H9 (cell line): Measurements from ENCODE around the gene GRID2. TPM values are rescaled to one million over a fixed set of nuclear protein-coding genes. Genes with fewer than 3 reads are reported as not detected.

Experiments
- DNase-seq: peaks from one replicate; pipeline ENCODE4 v3.0.0-alpha.2; 2017
- H2AFZ ChIP-seq: one replicate; pipeline ENCODE4 v1.6.1; 2013; ENCODE audit warnings: mild to moderate bottlenecking, low read length, control low read depth, moderate library complexity
- H2AK5ac ChIP-seq: 2 replicates; pipeline ENCODE4 v1.6.1; 2013; ENCODE audit warnings: low read length, control low read depth, mixed read lengths; ENCODE audit not compliant: insufficient read length
- H2BK120ac ChIP-seq: one replicate; pipeline ENCODE4 v1.6.1; 2013; ENCODE audit warnings: low read depth, mild to moderate bottlenecking, low read length, control low read depth, inconsistent platforms; ENCODE audit not compliant: poor library complexity, severe bottlenecking
- H2BK12ac ChIP-seq: 2 replicates; pipeline ENCODE4 v1.6.1; 2013; ENCODE audit warnings: low read length, control low read depth, mixed read lengths, low read depth; ENCODE audit not compliant: insufficient read length
- H2BK15ac ChIP-seq: 2 replicates; pipeline ENCODE4 v1.6.1; 2013; ENCODE audit warnings: low read depth, low read length, control low read depth
- H2BK20ac ChIP-seq: one replicate; pipeline ENCODE4 v1.6.1; 2013; ENCODE audit warnings: low read depth, mild to moderate bottlenecking, low read length, control low read depth, inconsistent platforms; ENCODE audit not compliant: poor library complexity, severe bottlenecking
- H2BK5ac ChIP-seq: 2 replicates; pipeline ENCODE4 v1.6.1; 2013; ENCODE audit warnings: low read length, control low read depth, mixed read lengths; ENCODE audit not compliant: insufficient read length
- H3K14ac ChIP-seq: 2 replicates; pipeline ENCODE4 v1.6.1; 2013; ENCODE audit warnings: low read length, control low read depth; ENCODE audit not compliant: insufficient read depth
- H3K18ac ChIP-seq: 2 replicates; pipeline ENCODE4 v1.6.1; 2013; ENCODE audit warnings: low read depth, mild to moderate bottlenecking, mixed read lengths, low read length, control low read depth; ENCODE audit not compliant: insufficient read length
- H3K23ac ChIP-seq: 2 replicates; pipeline ENCODE4 v1.6.1; 2013; ENCODE audit warnings: low read length, control low read depth, mixed read lengths, low read depth; ENCODE audit not compliant: insufficient read length
- H3K23me2 ChIP-seq: 2 replicates; pipeline ENCODE4 v1.6.1; 2013; ENCODE audit warnings: low read depth, mild to moderate bottlenecking, mixed read lengths, low read length, control low read depth; ENCODE audit not compliant: insufficient read length, poor library complexity, severe bottlenecking
- H3K27ac ChIP-seq: 2 replicates; pipeline ENCODE4 v1.5.1; 2013; ENCODE audit warnings: low read length, control low read depth, mixed read lengths, low read depth; ENCODE audit not compliant: insufficient read length
- H3K27me3 ChIP-seq: 2 replicates; pipeline ENCODE4 v1.6.1; 2013; ENCODE audit warnings: low read length, control low read depth, inconsistent platforms; ENCODE audit not compliant: insufficient read depth
- H3K4ac ChIP-seq: 2 replicates; pipeline ENCODE4 v1.6.1; 2013; ENCODE audit warnings: low read depth, mild to moderate bottlenecking, control low read depth, inconsistent platforms, low read length, moderate library complexity
- H3K4me1 ChIP-seq: 2 replicates; pipeline ENCODE4 v1.6.1; 2013; ENCODE audit warnings: low read length, control low read depth, inconsistent platforms; ENCODE audit not compliant: insufficient read depth
- H3K4me2 ChIP-seq: 2 replicates; pipeline ENCODE4 v1.6.1; 2013; ENCODE audit warnings: low read length, control low read depth, mixed read lengths; ENCODE audit not compliant: insufficient read length, insufficient read depth
- H3K56ac ChIP-seq: 2 replicates; pipeline ENCODE4 v1.6.1; 2013; ENCODE audit warnings: low read depth, mild to moderate bottlenecking, mixed read lengths, low read length, control low read depth; ENCODE audit not compliant: insufficient read length
- H3K79me1 ChIP-seq: 2 replicates; pipeline ENCODE4 v1.6.1; 2013; ENCODE audit warnings: low read depth, mild to moderate bottlenecking, moderate library complexity, low read length, control low read depth, inconsistent platforms; ENCODE audit not compliant: insufficient read depth, poor library complexity, severe bottlenecking
- H3K79me2 ChIP-seq: 2 replicates; pipeline ENCODE4 v1.6.1; 2013; ENCODE audit warnings: low read length, control low read depth, inconsistent platforms; ENCODE audit not compliant: insufficient read depth
- H3K9ac ChIP-seq: 2 replicates; pipeline ENCODE4 v1.6.1; 2013; ENCODE audit warnings: low read length, control low read depth, mixed read lengths; ENCODE audit not compliant: insufficient read length; ENCODE audit errors: extremely low read depth
- H3K9me3 ChIP-seq: one replicate; pipeline ENCODE4 v1.6.1; 2013; ENCODE audit warnings: low read depth, low read length, inconsistent platforms; ENCODE audit not compliant: control insufficient read depth
- H3T11ph ChIP-seq: one replicate; pipeline ENCODE4 v1.6.1; 2013; ENCODE audit warnings: mild to moderate bottlenecking, low read length, control low read depth, inconsistent platforms
- H4K20me1 ChIP-seq: one replicate; pipeline ENCODE4 v1.6.1; 2013; ENCODE audit not compliant: control insufficient read depth, insufficient read length, insufficient read depth
- H4K5ac ChIP-seq: 2 replicates; pipeline ENCODE4 v1.6.1; 2013; ENCODE audit warnings: low read depth, mild to moderate bottlenecking, mixed read lengths, low read length, control low read depth; ENCODE audit not compliant: insufficient read length
- H4K8ac ChIP-seq: replicated peaks from 2 replicates; pipeline ENCODE4 v1.6.1; 2013; ENCODE audit warnings: low read length, control low read depth, mixed read lengths, low read depth; ENCODE audit not compliant: insufficient read length
- H4K91ac ChIP-seq: 2 replicates; pipeline ENCODE4 v1.6.1; 2013; ENCODE audit warnings: low read depth, mild to moderate bottlenecking, moderate library complexity, mixed read lengths, low read length, control low read depth; ENCODE audit not compliant: insufficient read length
- H3K27ac Mint-ChIP-seq, 3 experiments: 2 replicates in 2 of 3; 3 replicates in 1 of 3; pipeline ENCODE4 v1.8.0; 2020 to 2021; ENCODE audit warnings: mixed read lengths in 3 of 3, mild to moderate bottlenecking in 1 of 3, moderate library complexity in 1 of 3
- H3K27me3 Mint-ChIP-seq: 2 replicates; pipeline ENCODE4 v1.8.0; 2021; ENCODE audit warnings: low read depth, mild to moderate bottlenecking, moderate library complexity, mixed read lengths
- H3K36me3 Mint-ChIP-seq, 3 experiments: 2 replicates in 2 of 3; 3 replicates in 1 of 3; pipeline ENCODE4 v1.8.0; 2020 to 2021; ENCODE audit warnings: low read depth in 3 of 3, mixed read lengths in 3 of 3; ENCODE audit not compliant: insufficient read depth in 1 of 3
- H3K4me1 Mint-ChIP-seq, 2 experiments: 2 replicates each; pipeline ENCODE4 v1.8.0; 2020; ENCODE audit warnings: mixed read lengths in 2 of 2
- H3K4me3 Mint-ChIP-seq, 2 experiments: 2 replicates in 1 of 2; 3 replicates in 1 of 2; pipeline ENCODE4 v1.8.0; 2020 to 2021; ENCODE audit warnings: mild to moderate bottlenecking in 2 of 2, mixed read lengths in 2 of 2, moderate library complexity in 1 of 2
- H3K9me3 Mint-ChIP-seq, 2 experiments: 2 replicates in 1 of 2; 3 replicates in 1 of 2; pipeline ENCODE4 v1.8.0; 2020; ENCODE audit warnings: mild to moderate bottlenecking in 2 of 2, mixed read lengths in 2 of 2, moderate library complexity in 1 of 2
- CTCF ChIP-seq: fragments of 200-600 bp; sonication (generic); conservative IDR thresholded peaks from 3 replicates; pipeline ENCODE4 v1.8.0; 2021; ENCODE audit warnings: antibody characterized with exemption, mild to moderate bottlenecking
- WGBS: extraction: QIAGEN DNeasy Blood & Tissue Kit; methylation state at CpG from one replicate; pipeline ENCODE4 v1.1.7; 2013; ENCODE audit warnings: missing lambda C conversion rate, low lambda C conversion rate, mixed read lengths; ENCODE audit not compliant: insufficient read length; ENCODE audit errors: extremely low coverage; 5-methylcytosine and 5-hydroxymethylcytosine counted together
- total RNA-seq: library from RNA; stranded (reverse); gene quantifications from 2 replicates; pipeline ENCODE4 v1.2.1, GENCODE V29; 2021

The GRID2 gene
- total RNA-seq, 1 experiment from 2014 or later = 21.8 TPM

- H3K4me1 ChIP-seq = no peaks in the 10 kb centered on the region
- H3K23me2 ChIP-seq = no peaks in the 10 kb centered on the region
- no CpG with 5 or more reads among the region's 2 CpGs for WGBS
Observed at GRCh38 chr4:93184053-93184452, 880.3 kb downstream of the GRID2 start.

More at GRCh38 chr4:93184053-93184452, 880.3 kb downstream of the GRID2 start:
- H3K23ac ChIP-seq = no peak overlapping the region
- H4K91ac ChIP-seq = no peak overlapping the region
- no peaks in the 10 kb centered on the region for H3K9me3 Mint-ChIP-seq
- no peaks in the 10 kb centered on the region for H3K79me1 ChIP-seq
- H4K8ac ChIP-seq = no peak overlapping the region
- DNase-seq = no peak
- no peaks in the 10 kb centered on the region for H4K20me1 ChIP-seq
- no peak for TF ChIP-seq CTCF
- no peaks in the 10 kb centered on the region for H3K27me3 ChIP-seq
- H2AFZ ChIP-seq = no peak overlapping the region
- H4K5ac ChIP-seq = no peak overlapping the region
- H2BK120ac ChIP-seq = no peak overlapping the region
- H3K4me3 Mint-ChIP-seq = no peak overlapping the region
- H3K56ac ChIP-seq = no peak overlapping the region
- H3K27ac ChIP-seq = no peak overlapping the region
- H2AK5ac ChIP-seq = no peak overlapping the region
- H2BK20ac ChIP-seq = no peak overlapping the region
- no peak overlapping the region for H2BK5ac ChIP-seq
- H3K27ac Mint-ChIP-seq = peak overlapping the region in 1 of 3 experiments; percentile 78; a peak in 2 of 7 replicates
- H3K27me3 Mint-ChIP-seq = no peaks in the 10 kb centered on the region
- peaks cover 0 to 1% (median 0%) of the 10 kb centered on the region in 3 experiments; a peak in 2 of 7 replicates for H3K36me3 Mint-ChIP-seq
- H2BK12ac ChIP-seq = no peak overlapping the region
- H3K14ac ChIP-seq = no peak overlapping the region
- H3K4me1 Mint-ChIP-seq = peaks cover 0 to 4% of the 10 kb centered on the region in 2 experiments; a peak in 1 of 4 replicates
- no peak overlapping the region for H3K4me2 ChIP-seq
- no peak overlapping the region for H3T11ph ChIP-seq
- H3K4ac ChIP-seq = no peak overlapping the region
- no peak overlapping the region for H3K18ac ChIP-seq
- no peak overlapping the region for H3K9ac ChIP-seq
- no peaks in the 10 kb centered on the region for H3K79me2 ChIP-seq
- no peaks in the 10 kb centered on the region for H3K9me3 ChIP-seq
- H2BK15ac ChIP-seq = no peak overlapping the region
